ENCODE measurements around the gene C19orf44.
"Not testable (repeated sequence)": the region's sequence is repeated elsewhere in the genome, so short reads cannot be mapped to it uniquely, and the experiment has no call there.

C19orf44 gene

DNA sequence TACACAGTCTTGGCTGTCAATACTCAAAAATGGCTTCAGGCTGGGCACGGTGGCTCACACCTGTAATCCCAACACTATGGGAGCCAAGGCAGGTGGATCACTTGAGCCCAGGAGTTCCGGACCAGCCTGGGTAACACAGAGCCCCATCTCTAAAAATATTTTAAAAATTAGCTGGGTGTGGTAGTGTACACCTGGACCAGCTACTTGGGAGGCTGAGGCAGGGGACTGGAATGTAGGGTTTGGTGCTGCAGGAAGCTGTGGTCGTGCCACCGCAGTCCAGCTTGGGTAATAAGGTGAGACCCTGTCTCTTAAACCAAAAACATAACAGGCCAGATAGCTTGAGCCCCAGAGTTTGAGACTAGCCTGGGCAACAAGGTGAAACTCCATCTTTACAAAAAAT lies 52.8 kb downstream of the C19orf44 start:
- no peak overlapping the region for H3K4me3 ChIP-seq (ENCODE audit: low read depth, low read length)
- no peak for DNase-seq
- peaks cover 13% of the 10 kb centered on the region for H3K36me3 ChIP-seq
- TF ChIP-seq, protein P1, sequence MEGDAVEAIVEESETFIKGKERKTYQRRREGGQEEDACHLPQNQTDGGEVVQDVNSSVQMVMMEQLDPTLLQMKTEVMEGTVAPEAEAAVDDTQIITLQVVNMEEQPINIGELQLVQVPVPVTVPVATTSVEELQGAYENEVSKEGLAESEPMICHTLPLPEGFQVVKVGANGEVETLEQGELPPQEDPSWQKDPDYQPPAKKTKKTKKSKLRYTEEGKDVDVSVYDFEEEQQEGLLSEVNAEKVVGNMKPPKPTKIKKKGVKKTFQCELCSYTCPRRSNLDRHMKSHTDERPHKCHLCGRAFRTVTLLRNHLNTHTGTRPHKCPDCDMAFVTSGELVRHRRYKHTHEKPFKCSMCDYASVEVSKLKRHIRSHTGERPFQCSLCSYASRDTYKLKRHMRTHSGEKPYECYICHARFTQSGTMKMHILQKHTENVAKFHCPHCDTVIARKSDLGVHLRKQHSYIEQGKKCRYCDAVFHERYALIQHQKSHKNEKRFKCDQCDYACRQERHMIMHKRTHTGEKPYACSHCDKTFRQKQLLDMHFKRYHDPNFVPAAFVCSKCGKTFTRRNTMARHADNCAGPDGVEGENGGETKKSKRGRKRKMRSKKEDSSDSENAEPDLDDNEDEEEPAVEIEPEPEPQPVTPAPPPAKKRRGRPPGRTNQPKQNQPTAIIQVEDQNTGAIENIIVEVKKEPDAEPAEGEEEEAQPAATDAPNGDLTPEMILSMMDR (IDR thresholded peaks at IDR 0.05; ENCODE audit: low read depth, low read length), result no peak
- no peaks in the 10 kb centered on the region for H3K27me3 ChIP-seq
- no peaks in the 10 kb centered on the region for H3K9me3 ChIP-seq
- no peaks in the 10 kb centered on the region for H3K4me1 ChIP-seq

DNA sequence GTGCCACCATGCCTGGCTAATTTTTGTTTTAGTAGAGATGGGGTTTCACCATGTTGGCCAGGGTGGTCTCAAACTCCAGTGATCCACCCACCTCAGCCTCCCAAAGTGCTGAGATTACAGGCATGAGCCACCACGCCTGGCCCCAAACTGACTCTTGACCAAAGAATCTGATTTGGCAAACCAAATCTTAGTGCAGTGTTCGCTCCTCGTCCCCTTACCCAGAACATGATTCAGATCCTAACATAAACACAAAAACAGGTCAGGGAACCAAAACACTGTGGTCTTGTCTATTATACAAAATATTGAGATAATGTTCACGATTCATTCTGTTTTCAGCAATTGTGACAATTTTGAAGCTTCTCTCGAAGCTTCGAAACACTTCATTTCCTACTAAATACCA lies 55.7 kb downstream of the C19orf44 start:
- H3K4me3 ChIP-seq (ENCODE audit: low read depth, low read length); H3K9me3 ChIP-seq; DNase-seq; H3K27me3 ChIP-seq; H3K4me1 ChIP-seq: not testable (repeated sequence)
- peaks cover 27% of the 10 kb centered on the region for H3K36me3 ChIP-seq

DNA sequence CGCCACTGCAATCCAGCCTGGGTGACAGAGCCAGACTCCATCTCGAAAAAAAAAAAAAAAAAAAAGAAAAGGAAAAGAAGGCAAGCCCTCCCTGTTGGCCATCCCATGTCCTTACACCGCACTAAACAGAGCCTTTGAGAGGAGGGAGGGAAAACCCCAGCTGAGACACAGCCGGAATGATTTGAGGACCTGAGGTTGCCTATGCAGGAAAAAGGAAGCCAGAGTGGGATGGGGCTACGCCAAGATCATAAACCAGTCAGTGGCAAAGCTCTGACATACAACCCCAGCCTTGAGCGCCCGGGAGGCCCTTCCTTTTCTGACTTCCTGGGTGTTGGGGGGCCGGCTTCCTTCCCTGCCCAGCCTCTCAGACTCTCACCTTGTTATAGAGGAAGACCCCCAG lies 58.6 kb downstream of the C19orf44 start:
- H3K4me3 ChIP-seq (ENCODE audit: low read depth, low read length), result no peak overlapping the region
- TF ChIP-seq, protein P1 (IDR thresholded peaks at IDR 0.05; ENCODE audit: low read depth, low read length), result no peak
- H3K36me3 ChIP-seq, result peaks cover 36% of the 10 kb centered on the region

DNA sequence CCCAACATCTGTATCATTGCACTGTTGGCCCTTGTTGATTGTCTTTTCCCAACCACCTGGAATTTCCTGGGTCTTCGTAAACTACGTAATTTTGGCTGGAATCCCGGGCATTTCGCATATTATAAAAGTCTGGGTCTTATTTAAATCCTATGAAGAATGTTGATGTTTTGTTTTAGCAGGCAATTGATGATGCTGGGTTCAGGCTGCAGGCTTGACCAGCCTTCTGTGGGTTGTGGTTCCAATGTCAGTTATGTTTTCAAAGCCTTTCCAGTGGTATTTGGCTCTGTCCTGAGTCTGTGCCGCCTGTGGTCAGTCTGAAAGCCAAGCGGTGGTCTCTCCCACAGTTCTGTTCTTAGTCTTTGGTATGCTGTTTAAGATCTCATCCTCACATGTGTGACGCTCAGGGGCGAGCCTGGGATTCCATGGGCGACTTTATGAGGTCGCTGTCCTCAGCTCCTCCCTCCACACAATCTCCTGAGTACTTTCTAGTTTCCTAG lies 63.6 kb downstream of the C19orf44 start:
- no peak overlapping the region for H3K4me3 ChIP-seq (ENCODE audit: low read depth, low read length)
- DNase-seq, result no peak
- H3K4me1 ChIP-seq, result no peaks in the 10 kb centered on the region
- peaks cover 38% of the 10 kb centered on the region for H3K36me3 ChIP-seq
- no peaks in the 10 kb centered on the region for H3K9me3 ChIP-seq
- TF ChIP-seq, protein P1 (IDR thresholded peaks at IDR 0.05; ENCODE audit: low read depth, low read length), result no peak
- H3K27me3 ChIP-seq, result no peaks in the 10 kb centered on the region

More for the DNA sequence above, 58.6 kb downstream of the C19orf44 start:
- Histone ChIP-seq H3K9me3 (no peaks in the 10 kb centered on the region), H3K4me1 (no peaks in the 10 kb centered on the region), H3K27me3 (no peaks in the 10 kb centered on the region)
- DNase-seq, result no peak

DNA sequence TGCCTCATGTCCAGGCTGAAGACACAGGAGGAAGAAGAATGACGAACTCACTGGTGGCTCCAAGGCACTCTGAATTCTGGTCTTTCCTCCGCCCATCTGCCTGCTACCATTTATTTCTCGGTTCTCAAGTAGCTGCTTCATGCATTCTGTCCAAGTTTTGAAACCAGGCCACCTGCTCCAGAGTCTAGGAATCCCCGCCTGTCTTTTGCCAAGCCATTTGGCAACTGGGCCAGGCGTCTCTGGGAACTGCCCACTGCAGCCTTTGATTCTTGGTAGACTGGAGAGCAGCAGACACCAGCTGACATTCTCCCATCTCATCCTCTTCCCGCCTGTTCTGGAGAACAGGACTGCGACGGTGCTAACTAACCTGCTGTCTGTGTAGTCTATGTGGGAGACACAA lies 65.2 kb downstream of the C19orf44 start:
- Histone ChIP-seq H3K9me3 (no peaks in the 10 kb centered on the region), H3K36me3 (peaks cover 43% of the 10 kb centered on the region), H3K27me3 (no peaks in the 10 kb centered on the region), H3K4me3 (ENCODE audit: low read depth, low read length) (no peak overlapping the region), H3K4me1 (no peaks in the 10 kb centered on the region)
- TF ChIP-seq, protein P1 (IDR thresholded peaks at IDR 0.05; ENCODE audit: low read depth, low read length), result no peak
- no peak for DNase-seq

DNA sequence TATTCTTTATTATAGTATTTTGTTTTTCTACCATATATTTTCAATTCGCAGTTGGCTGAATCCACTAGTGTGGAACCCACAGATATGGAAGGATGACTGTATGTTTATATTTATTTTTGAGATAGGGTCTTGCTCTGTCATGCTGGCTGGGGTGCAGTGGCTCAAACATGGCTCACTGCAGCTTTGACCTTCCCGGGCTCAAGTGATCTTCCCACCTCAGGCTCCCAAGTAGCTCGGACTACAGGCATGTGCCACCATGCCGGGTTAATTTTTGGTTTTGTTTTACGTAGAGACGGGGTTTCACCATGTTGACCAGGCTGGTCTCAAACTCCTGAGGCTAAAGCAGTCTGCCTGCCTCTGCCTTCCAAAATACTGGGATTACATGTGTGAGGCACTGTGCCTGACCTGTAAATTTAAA lies 66.4 kb downstream of the C19orf44 start:
- no peak for DNase-seq
- Histone ChIP-seq H3K36me3 (peaks cover 46% of the 10 kb centered on the region), H3K9me3 (no peaks in the 10 kb centered on the region), H3K27me3 (no peaks in the 10 kb centered on the region), H3K4me1 (no peaks in the 10 kb centered on the region), H3K4me3 (ENCODE audit: low read depth, low read length) (no peak overlapping the region)
- TF ChIP-seq, protein P1 (IDR thresholded peaks at IDR 0.05; ENCODE audit: low read depth, low read length), result no peak

DNA sequence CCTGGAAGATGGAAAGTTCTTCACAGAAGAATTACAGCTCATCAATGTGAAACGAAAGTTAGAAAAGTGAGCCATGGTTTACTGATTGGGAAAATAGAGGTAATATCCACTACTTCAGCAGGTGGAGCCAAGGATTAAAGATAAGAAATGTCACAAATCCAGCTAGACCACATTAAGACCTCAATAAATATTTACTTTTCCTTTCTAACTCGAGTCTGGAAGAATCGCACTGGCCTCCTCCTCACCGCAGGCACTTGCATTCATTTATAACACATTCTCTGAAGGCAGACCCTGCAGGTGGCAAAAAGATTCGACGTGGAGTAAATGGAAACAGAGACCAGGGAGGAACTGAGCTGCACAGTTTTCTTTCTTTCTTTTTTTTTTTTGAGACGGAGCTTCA lies 68.6 kb downstream of the C19orf44 start:
- TF ChIP-seq, protein P1 (IDR thresholded peaks at IDR 0.05; ENCODE audit: low read depth, low read length), result no peak
- Histone ChIP-seq H3K9me3 (no peaks in the 10 kb centered on the region), H3K36me3 (peaks cover 53% of the 10 kb centered on the region), H3K27me3 (no peaks in the 10 kb centered on the region), H3K4me1 (no peaks in the 10 kb centered on the region), H3K4me3 (ENCODE audit: low read depth, low read length) (no peak overlapping the region)
- no peak for DNase-seq
